Cerebellar cortex (tissue), 1 donor: ENCODE data around the gene CUBN.
A peak's percentile ranks its signal among the peaks of the same experiment; 100 is the strongest.
"Not testable (repeated sequence)": the region's sequence is repeated elsewhere in the genome, so short reads cannot be mapped to it uniquely, and the experiment has no call there.

Experiments
- DNase-seq: peaks from one replicate; pipeline ENCODE4 v3.0.0-alpha.2; 2015; ENCODE audit warnings: low spot score

CUBN gene

DNA sequence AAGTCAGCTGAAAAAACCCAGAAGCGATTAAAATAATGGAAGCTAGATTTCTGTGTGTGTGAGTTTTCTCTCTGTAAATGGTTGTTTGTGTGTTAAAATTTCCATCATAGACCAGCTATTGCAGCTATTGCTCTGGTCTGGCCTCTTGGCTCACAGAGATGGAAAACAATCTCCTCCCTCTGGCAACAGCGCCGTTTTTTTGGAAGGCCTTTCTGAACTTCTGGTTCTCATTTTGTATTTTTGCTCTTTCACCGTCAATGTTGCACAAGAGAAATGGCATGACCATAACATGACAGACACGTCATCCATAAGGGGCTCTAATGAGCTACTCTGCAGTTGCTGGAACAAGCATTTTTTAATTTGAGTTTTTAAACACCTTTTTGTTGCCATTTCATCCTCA is 91.0 kb downstream of the CUBN start:
- no peak for DNase-seq

- no peak for DNase-seq
These were observed 91.7 kb downstream of the CUBN start for GRCh38 chr10:17037910-17038309.

- DNase-seq, result no peak
These were observed 94.2 kb downstream of the CUBN start for GRCh38 chr10:17035446-17035845.

DNA sequence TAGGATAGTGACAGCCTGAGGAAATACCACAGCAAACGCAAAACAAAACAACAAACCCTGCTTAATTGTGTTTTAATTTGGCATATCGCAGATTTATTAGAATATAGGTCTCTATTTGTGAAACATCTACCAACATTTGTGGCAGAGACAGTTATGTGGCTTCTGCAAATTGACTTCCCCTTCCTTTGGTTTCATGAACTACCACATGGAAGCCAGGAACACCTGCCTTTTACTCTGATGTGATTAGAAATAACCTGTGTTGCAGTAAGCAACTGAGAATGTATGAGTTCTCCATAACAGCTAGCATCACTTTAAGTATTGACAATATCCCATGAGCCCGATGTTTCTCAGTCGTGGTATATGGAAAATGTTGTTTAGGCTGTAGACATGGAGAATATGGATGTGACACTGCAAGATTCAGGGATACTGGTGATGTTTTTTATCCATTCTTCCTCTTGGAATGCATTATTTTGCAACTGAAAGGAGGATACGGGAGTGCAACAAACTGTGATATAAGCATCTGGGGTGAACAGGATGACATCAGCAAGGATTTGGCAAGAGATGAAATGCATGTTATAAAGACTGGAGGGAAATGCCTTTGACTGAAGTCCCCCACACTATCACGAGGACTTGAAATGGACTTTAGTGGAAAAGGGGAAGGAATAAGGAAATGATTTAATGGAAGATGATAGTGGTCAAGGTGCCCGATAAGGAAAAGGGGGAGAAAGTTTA is 95.9 kb downstream of the CUBN start:
- no peak for DNase-seq

- DNase-seq, result no peak
These were observed 97.7 kb downstream of the CUBN start for GRCh38 chr10:17031637-17032635.

- no peak for DNase-seq
These were observed 99.9 kb downstream of the CUBN start for GRCh38 chr10:17029581-17030271.

DNA sequence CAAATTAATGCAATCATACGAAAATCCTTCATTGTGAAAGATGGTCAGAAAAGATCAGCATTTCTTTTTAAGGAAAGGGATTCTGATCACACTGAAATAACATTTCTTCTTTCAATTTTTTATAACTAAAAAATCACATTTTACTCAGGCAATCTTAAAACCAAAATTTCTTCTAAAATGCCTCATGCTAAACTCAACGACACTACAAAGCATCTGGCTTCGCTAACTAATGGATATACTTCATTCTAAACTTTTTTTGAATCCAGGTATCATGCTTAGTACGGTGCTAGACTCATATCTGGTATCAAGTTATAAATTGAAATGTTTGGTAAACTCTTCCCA is 100.4 kb downstream of the CUBN start:
- DNase-seq, result no peak

DNA sequence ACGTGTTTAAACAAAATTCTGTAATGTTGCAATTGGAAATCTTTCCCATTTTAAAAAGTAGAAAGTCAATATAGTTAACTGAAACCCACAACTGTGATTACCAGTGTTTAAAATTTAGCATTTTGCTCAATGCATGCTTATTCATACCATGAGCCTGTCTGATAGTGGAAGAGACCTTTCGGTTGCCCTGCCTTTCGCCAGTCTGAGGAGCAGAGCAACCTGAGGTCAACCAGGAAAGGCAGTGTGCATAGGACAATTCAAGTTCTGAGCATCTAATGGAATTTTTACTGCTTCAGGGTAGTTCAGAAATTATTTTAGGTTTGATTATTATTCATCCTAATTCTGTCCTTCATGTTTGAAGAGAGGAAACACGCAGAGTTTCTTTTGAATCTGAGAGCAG is 100.8 kb downstream of the CUBN start:
- DNase-seq, result no peak

DNA sequence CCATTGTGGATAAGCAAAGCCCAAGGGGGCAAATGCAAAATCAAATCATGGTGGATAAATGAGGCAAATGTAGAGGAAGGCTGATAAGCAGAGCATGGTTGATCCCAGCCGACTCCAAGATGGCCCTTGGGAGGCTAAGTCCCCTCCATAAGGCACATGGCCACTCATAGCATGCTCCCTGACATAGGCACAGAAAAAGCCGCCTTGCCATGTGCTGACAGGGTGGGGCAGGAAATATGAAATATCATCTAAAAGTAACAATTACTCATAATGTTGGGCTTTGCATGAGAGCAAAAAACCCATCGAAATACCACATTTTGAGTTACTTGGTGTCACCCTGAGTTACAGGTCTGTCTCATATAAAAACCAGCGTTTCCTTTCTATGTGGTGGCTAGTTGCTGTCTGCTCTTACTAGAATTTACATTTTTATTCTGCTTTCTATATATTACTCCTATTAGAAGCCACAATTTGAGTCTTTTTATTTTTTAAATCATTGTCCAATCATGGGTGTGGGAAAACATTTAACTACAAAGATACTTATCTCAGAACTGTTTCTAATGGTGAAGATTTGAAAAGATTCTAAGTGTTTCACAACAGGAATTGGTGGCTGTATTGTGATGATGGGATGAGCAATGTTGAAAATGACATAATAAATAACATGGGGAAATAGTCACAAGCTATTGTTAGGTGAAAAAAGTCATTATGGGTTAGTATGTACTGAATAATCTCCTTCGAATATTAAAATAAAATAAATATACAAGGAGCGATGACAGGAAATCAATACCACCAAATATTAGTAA is 102.7 kb downstream of the CUBN start:
- DNase-seq, result no peak

DNA sequence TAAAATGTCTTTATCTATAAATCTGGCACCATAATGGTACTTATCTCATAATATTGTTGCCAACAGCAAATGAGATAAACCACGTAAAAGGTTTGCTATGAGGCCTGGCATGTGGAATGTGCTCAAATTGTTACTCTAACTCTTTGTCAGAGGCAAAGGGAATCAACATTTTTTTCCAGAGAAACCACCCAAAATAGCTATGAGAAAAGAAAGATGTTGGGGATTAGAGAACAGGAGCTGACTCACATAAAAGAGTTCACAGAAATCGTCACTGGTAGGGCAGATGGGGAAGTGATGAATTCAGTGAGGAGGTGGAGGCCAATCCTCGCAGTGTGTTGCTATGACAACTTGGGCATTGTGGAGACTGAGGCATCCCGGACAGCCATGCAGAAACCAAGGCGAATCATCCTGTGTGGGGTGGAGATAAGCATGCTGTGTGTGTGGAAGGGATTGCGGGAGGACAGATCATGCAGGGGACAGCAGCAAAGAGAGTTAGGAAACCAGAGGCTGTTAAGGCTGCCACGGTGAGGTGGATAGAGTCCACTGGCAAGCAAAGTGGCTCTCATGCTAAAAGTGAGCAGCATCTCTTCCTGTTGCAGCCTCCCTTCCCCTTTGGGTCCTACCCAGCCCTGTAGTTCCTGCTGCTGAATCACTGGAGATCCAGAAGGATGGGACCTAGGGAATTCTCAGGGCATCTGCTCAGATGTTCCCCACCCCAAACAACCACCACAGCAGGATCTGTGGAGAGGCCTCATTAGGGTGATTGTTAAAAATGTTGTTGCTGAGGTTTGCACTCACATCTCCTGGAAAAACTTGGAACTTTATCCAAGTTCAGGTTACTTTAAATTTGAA is 103.9 kb downstream of the CUBN start:
- no peak for DNase-seq

GRCh38 chr10:17024461-17024860 is 105.2 kb downstream of the CUBN start:
- no peak for DNase-seq

DNA sequence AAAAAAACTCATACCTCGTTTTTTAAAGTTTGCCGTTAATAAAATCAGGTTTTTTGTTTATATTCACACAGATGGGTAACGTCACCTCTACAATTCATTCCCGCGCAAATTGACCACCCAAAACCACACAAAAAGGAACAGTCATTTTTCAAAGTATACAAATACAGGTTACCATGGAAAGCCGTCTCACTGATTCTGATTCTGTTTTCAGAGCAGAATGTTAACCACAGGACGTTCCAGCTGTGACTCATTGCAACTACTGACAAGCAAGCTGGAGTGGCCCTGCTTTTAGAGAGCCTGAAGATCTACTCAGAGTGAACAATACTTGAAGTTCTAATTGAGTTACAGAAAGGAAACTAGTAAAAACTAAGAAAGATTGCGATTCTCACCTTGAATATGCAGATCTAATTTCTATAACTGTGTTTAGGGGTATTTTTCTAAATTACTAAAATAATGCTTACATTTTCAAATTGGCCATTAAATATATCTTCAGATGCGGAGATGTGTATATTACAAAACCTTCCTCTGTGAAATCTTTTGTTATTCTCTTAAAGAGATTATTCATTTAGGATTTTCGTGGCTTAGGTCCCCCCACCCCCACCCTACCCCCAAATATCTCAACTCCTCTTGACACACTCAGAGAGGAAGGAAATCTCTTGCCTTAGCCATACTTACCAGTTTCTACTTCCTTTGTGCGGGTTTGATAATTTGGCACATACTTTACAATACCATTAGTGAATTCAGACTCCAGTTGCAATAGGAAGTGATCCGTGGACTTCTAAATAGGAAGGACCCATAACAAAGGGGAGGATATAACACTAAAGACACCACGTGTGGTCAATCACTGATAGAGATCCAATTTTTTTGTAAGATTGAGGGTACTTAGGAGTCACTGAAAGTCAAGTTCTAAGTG is 106.0 kb downstream of the CUBN start:
- peak; percentile 29 for DNase-seq

GRCh38 chr10:17022896-17023295 is 106.7 kb downstream of the CUBN start:
- peak; percentile 35 for DNase-seq

- DNase-seq, result peak; percentile 7
These were observed 107.2 kb downstream of the CUBN start for GRCh38 chr10:17022466-17022825.

DNA sequence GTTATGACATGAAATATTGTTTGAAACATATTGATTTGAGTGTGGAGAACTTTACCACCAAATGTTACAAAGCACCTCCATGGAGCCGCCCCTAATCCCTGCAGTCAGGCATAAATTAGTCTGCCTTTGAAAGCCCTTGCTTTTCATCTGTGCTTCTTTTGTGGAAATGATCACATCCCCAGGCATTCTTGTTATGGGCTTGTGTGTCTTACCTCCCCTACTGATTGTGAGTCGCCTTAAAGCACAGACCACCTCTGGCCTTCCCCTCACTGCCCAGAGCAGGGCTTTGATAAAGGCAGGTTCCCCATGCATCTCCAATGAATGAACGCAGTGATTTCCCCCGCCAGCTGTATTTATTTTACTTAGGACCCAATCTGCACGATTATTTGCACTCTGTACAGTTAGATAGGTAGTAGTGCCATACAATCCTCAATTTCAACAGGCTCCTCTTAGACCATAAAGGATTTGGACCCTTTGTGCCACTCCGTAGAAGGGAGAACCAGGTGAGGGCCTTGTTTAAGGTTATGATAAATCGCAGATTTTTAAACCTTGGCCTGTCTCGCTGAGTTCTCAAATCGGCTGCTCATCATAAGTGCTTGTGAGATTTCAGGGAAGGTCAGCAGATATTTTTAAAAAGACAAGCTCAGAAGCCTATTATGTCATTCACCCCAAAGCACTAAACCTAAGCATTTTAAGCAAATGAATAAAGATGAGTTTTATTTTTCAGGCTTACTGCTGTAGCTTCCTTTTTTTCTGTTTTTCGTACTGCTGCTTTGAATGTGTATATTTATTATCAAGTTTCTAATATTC is 107.8 kb downstream of the CUBN start:
- DNase-seq, result no peak

GRCh38 chr10:17019696-17020095 is 109.9 kb downstream of the CUBN start:
- DNase-seq, result no peak

DNA sequence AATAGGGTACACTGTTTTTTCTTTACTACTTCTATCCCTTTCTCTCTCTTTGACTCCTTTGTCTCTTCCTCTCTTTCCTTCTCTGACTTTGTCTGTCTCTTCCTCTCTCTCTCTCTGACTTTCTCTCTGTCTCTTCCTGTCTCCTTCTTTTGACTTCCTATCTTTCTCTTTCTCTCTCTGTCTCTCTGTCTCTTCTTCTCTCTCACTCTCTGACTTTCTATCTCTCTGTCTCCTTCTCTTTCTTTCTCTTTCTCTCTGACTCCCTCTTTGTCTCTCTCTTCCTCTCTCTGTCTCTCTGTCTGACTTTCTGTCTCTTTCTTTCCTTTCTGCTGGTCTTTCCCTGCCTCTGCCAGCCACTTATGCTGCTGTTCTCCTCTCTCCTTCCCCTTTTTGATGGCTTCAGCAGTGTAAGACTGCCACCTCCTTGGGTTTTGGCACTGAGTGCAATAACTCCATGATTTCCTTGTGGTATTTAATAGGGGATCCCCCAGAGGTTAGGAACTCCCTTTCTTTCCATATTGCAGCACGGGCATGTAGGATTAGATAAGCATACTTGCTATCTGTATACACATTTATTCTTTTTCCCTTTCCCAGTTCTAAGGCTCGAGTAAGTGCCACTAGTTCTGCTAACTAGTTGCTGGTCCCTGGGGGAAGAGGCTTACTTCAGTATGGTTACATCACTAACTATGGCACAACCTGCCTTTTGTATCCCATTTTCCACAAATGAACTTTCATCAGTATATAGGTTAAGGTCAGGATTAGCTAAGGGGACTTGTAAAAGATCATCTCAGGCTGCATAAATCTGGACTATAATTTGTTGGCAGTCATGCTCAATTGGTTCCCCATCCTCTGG is 116.3 kb downstream of the CUBN start:
- DNase-seq, result not testable (repeated sequence)

GRCh38 chr10:17012731-17013130 is 116.9 kb downstream of the CUBN start:
- not testable (repeated sequence) for DNase-seq
